PFSK-1 (cell line): ENCODE measurements around the gene ZNF14. TPM values are rescaled to one million over a fixed set of nuclear protein-coding genes. Genes with fewer than 3 reads are reported as not detected.

Experiments used
- FOXP2 ChIP-seq: optimal IDR thresholded peaks from 2 replicates; pipeline ENCODE3; 2011; ENCODE audit warnings: borderline replicate concordance, control low read depth, inconsistent platforms; ENCODE audit not compliant: insufficient read depth; ENCODE audit errors: extremely low read length, extremely low read depth
- POLR2AphosphoS5 ChIP-seq: IDR thresholded peaks from 2 replicates; pipeline ENCODE4 v1.6.1; 2012; ENCODE audit warnings: low read depth, mild to moderate bottlenecking, control low read depth, low read length, moderate library complexity
- SIN3A ChIP-seq: IDR thresholded peaks from 2 replicates; pipeline ENCODE4 v1.6.1; 2012; ENCODE audit warnings: mild to moderate bottlenecking, low read length, moderate library complexity, borderline replicate concordance; ENCODE audit not compliant: insufficient read depth
- TAF1 ChIP-seq: IDR thresholded peaks from 2 replicates; pipeline ENCODE4 v1.6.1; 2012; ENCODE audit warnings: low read length, control low read depth, borderline replicate concordance; ENCODE audit not compliant: insufficient read depth
- polyA plus RNA-seq: library from polyadenylated mRNA; unstranded; fragments of >200 nt; gene quantifications from one replicate; pipeline ENCODE4 v1.2.1, GENCODE V29; 2012; ENCODE audit warnings: low read depth, missing spikeins; ENCODE audit not compliant: insufficient read length
- TF ChIP-seq, protein P1 (sequence below), 2 experiments: IDR thresholded peaks; 2 replicates each; pipeline versions ENCODE4 v1.6.1 to v1.8.0; 2011 to 2012; ENCODE audit warnings: low read depth in 2 of 2, low read length in 2 of 2, control low read depth in 1 of 2, inconsistent platforms in 1 of 2, mild to moderate bottlenecking in 1 of 2, moderate library complexity in 1 of 2; ENCODE audit not compliant: insufficient read depth in 1 of 2

The ZNF14 gene
- 1.1 TPM for polyA plus RNA-seq

DNA sequence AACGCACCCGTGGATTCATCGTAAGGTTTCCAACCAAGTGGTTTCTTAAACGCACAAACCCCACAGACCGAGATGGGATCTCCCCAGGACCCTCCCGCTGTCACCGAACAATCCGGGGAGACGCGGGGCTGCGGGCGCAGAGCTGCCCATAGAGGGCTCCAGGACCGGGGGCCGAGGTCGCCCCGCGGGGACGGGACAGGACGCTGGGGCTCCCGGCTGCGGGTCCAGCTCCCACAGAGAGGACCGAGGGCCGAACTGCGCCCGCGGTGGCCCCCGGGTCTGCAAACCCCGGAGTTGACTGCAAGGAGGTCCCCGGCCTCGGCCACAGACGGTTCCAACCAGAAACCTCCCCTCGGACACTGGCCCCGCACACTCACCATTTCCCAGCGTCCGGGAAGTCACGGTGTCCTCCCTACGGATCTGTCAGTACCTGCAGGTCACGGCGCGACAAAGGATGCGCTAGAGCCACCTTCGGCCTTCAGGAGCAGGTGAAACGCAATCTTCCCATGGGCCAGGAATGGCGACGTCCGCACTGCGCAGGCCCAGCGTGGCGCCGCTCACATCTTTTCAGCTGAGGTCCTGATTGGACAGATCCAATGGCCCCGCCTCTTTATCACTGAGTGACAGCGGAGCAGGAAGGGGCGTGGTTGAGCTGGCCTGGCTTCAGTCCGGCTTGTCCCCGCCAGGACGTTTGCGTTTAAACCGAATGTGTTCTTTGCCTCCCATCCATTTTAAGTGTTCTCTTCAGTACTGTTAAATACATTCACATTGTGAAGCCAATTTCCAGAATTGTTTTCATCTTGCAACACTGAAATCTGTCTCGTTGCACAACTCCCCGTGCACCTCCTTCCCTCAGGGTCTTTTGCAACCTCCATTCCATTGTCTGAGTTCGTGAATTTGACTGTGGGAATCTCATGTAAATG is at the start of gene ZNF14:
Gene ZNF14, minus strand, starts transcription at position 534 of the 923 bp plus-strand sequence. Its CDS starts 154 bp downstream, at position 380.
- TF ChIP-seq FOXP2 = no peak
- TF ChIP-seq, protein P1, sequence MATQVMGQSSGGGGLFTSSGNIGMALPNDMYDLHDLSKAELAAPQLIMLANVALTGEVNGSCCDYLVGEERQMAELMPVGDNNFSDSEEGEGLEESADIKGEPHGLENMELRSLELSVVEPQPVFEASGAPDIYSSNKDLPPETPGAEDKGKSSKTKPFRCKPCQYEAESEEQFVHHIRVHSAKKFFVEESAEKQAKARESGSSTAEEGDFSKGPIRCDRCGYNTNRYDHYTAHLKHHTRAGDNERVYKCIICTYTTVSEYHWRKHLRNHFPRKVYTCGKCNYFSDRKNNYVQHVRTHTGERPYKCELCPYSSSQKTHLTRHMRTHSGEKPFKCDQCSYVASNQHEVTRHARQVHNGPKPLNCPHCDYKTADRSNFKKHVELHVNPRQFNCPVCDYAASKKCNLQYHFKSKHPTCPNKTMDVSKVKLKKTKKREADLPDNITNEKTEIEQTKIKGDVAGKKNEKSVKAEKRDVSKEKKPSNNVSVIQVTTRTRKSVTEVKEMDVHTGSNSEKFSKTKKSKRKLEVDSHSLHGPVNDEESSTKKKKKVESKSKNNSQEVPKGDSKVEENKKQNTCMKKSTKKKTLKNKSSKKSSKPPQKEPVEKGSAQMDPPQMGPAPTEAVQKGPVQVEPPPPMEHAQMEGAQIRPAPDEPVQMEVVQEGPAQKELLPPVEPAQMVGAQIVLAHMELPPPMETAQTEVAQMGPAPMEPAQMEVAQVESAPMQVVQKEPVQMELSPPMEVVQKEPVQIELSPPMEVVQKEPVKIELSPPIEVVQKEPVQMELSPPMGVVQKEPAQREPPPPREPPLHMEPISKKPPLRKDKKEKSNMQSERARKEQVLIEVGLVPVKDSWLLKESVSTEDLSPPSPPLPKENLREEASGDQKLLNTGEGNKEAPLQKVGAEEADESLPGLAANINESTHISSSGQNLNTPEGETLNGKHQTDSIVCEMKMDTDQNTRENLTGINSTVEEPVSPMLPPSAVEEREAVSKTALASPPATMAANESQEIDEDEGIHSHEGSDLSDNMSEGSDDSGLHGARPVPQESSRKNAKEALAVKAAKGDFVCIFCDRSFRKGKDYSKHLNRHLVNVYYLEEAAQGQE (IDR thresholded peaks at IDR 0.05; ENCODE audit: insufficient read depth in 1 of 2, low read depth in 2 of 2, low read length in 2 of 2) = 0 out of 4 replicates have a peak, but pooled peaks of 1 of the 2 experiments have one; percentile 33
- peak; percentile 89 for TF ChIP-seq POLR2AphosphoS5
- no peak for TF ChIP-seq TAF1
- no peak for TF ChIP-seq SIN3A

DNA sequence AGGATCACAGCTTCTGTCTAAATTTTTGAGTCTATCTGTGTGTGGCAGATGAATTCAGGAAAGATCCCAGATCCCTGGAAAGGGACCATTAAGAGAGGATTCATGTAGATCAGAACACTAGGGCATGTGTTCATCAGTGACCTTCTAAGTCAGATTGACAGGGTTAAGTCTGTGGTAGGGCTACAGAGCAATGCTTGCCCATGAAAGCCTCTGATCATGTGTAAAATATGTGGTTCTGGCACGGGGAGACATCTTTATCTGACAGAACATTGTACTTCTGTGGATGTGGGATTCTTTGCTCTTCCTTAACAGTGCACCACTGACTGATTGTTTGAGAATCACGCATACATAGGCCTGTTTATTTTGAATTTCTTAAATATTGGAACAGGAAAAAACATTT is 45.8 kb upstream of the ZNF14 start:
- TF ChIP-seq POLR2AphosphoS5 (no peak), TAF1 (no peak), FOXP2 (no peak), SIN3A (no peak)
- TF ChIP-seq, protein P1 (IDR thresholded peaks at IDR 0.05; ENCODE audit: insufficient read depth in 1 of 2, low read depth in 2 of 2, low read length in 2 of 2) = no peak

DNA sequence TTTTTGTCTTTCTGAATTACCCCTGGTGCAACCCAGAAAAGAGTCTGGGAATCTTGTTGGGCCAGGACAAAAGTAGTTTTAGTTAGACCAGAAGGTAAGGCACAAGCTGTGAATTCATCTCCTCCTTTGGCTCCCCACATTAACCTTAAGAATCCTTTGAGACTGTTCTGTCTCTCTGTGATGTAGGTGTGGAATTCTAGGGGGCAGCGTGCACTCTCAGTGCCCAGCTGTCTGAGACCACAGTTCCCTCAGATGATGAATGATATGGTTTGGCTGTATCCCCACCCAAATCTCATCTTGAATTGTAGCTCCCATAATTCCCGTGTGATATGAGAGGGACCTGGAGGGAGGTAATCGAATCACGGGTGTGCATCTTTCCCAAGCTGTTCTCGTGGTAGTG is 44.8 kb upstream of the ZNF14 start:
- TF ChIP-seq, protein P1 (IDR thresholded peaks at IDR 0.05; ENCODE audit: insufficient read depth in 1 of 2, low read depth in 2 of 2, low read length in 2 of 2) = no peak
- TF ChIP-seq POLR2AphosphoS5 (no peak), SIN3A (no peak), TAF1 (no peak), FOXP2 (no peak)

DNA sequence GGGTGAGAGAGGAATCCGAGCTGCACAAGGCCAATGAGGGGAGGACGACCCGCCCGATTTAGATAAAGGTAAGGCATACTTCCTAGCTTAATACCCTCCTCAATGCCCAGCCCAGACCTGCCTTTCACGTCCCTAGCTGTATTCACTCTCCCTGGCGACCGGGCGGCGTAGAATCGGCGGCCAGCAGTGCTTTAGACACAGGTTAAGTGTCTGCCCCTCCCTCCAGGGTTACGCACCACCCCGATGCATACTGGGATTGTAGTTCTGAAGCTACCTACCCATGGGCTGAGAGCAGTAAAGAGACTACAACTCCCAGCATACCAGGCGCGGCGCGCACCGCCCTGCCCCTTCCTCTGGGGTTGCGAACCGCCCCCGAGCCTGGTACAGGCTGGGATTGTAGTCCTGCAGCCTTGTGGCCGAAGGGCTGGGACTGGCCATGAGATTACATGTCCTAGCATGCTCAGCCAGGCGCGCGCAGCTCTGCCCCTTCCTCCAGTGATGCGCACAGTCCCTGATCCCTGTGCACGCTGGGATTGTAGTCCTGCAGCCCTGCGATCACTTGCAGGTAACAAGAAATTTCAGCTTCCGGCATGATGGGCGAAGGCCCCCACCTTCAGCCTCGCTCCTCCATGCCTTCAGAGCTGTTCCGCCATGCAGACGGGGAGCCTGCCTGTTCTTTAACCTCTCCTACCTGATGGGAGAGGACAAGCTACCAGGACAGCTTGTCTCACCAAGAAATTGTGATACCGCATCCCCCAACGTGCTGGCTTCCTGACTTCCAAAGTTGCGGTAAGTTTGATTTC is 43.5 kb upstream of the ZNF14 start:
- TF ChIP-seq POLR2AphosphoS5 (peak; percentile 80), TAF1 (peak; percentile 66; the same call in 1 of the 2 replicates), SIN3A (0 out of 2 replicates have a peak, but pooled peaks have one; percentile 57), FOXP2 (peak; percentile 76)
- TF ChIP-seq, protein P1 (IDR thresholded peaks at IDR 0.05; ENCODE audit: insufficient read depth in 1 of 2, low read depth in 2 of 2, low read length in 2 of 2) = 0 out of 4 replicates have a peak, but pooled peaks of 1 of the 2 experiments have one; percentile 9
